ENCODE results near the gene SMIM12. TPM values are rescaled to one million over a fixed set of nuclear protein-coding genes. Genes with fewer than 3 reads are reported as not detected.

SMIM12 gene
- total RNA-seq, 2 donors from 2014 or later: 49.6 to 55.2 TPM

- H3K9ac ChIP-seq (ENCODE audit: low read depth in 2 of 2, low read length in 2 of 2): no peak overlapping the region
- H3K4me1 ChIP-seq: no peaks in the 10 kb centered on the region
- DNase-seq: no peak
- no peak overlapping the region for H3K27ac ChIP-seq
- TF ChIP-seq, protein P1, sequence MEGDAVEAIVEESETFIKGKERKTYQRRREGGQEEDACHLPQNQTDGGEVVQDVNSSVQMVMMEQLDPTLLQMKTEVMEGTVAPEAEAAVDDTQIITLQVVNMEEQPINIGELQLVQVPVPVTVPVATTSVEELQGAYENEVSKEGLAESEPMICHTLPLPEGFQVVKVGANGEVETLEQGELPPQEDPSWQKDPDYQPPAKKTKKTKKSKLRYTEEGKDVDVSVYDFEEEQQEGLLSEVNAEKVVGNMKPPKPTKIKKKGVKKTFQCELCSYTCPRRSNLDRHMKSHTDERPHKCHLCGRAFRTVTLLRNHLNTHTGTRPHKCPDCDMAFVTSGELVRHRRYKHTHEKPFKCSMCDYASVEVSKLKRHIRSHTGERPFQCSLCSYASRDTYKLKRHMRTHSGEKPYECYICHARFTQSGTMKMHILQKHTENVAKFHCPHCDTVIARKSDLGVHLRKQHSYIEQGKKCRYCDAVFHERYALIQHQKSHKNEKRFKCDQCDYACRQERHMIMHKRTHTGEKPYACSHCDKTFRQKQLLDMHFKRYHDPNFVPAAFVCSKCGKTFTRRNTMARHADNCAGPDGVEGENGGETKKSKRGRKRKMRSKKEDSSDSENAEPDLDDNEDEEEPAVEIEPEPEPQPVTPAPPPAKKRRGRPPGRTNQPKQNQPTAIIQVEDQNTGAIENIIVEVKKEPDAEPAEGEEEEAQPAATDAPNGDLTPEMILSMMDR (IDR thresholded peaks at IDR 0.05): no peak
- intact Hi-C loops (cut with DNase I): loop anchor here (2.0 kb wide), 1 partner anchor 65 kb away; no protein-coding TSS in a partner anchor
- H3K27me3 ChIP-seq: no peaks in the 10 kb centered on the region
- no peaks in the 10 kb centered on the region for H3K9me3 ChIP-seq
- H3K36me3 ChIP-seq: peaks cover 7% of the 10 kb centered on the region
- no peak overlapping the region for H3K4me3 ChIP-seq
These were observed 8.0 kb downstream of the SMIM12 start for GRCh38 chr1:34851431-34852105.

- Histone ChIP-seq H3K4me1 (no peaks in the 10 kb centered on the region), H3K27ac (no peak overlapping the region), H3K4me3 (no peak overlapping the region), H3K9me3 (no peaks in the 10 kb centered on the region), H3K27me3 (no peaks in the 10 kb centered on the region), H3K9ac (ENCODE audit: low read depth in 2 of 2, low read length in 2 of 2) (no peak overlapping the region), H3K36me3 (peaks cover 3% of the 10 kb centered on the region)
- no peak for DNase-seq
- intact Hi-C loops (cut with DNase I): no loop called here
- TF ChIP-seq, protein P1 (IDR thresholded peaks at IDR 0.05): no peak
These were observed 9.2 kb downstream of the SMIM12 start for GRCh38 chr1:34850382-34850781.

- Histone ChIP-seq H3K36me3 (no peaks in the 10 kb centered on the region), H3K4me3 (no peak overlapping the region), H3K27me3 (no peaks in the 10 kb centered on the region), H3K9ac (ENCODE audit: low read depth in 2 of 2, low read length in 2 of 2) (no peak overlapping the region), H3K27ac (no peak overlapping the region), H3K4me1 (no peaks in the 10 kb centered on the region), H3K9me3 (no peaks in the 10 kb centered on the region)
- no peak for DNase-seq
- intact Hi-C loops (cut with DNase I): no loop called here
- TF ChIP-seq, protein P1 (IDR thresholded peaks at IDR 0.05): no peak
These were observed 12.5 kb downstream of the SMIM12 start for GRCh38 chr1:34847094-34847493.

DNA sequence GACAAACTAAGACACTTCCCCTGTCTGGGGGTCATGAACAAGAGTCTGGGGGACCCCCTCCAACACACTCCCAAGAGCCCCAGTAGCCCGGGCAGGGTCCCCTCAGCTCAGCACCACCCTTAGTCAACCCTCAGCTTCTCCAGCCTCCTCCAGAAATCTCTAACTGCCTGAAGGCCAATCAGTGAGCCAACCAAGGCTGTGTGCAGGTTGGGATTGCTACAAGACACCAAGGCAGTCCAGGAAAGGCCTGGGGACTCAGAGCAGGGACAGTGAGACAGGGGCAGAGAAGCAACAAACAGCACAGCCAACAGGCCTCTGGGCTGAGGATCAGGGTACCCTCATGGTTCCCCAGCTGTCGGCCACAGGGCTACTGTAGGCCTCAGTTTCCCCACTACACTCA is 13.3 kb downstream of the SMIM12 start:
- Histone ChIP-seq H3K27ac (no peak overlapping the region), H3K9ac (ENCODE audit: low read depth in 2 of 2, low read length in 2 of 2) (no peak overlapping the region), H3K36me3 (no peaks in the 10 kb centered on the region), H3K4me1 (no peaks in the 10 kb centered on the region), H3K4me3 (no peak overlapping the region), H3K27me3 (no peaks in the 10 kb centered on the region), H3K9me3 (no peaks in the 10 kb centered on the region)
- no peak for DNase-seq
- intact Hi-C loops (cut with DNase I): no loop called here
- TF ChIP-seq, protein P1 (IDR thresholded peaks at IDR 0.05): no peak

GRCh38 chr1:34845131-34845901 is 14.2 kb downstream of the SMIM12 start:
- no peak overlapping the region for H3K27ac ChIP-seq

More at GRCh38 chr1:34845131-34845901, 14.2 kb downstream of the SMIM12 start:
- Histone ChIP-seq H3K9me3 (no peaks in the 10 kb centered on the region), H3K9ac (ENCODE audit: low read depth in 2 of 2, low read length in 2 of 2) (no peak overlapping the region), H3K4me1 (no peaks in the 10 kb centered on the region), H3K27me3 (no peaks in the 10 kb centered on the region), H3K36me3 (no peaks in the 10 kb centered on the region), H3K4me3 (no peak overlapping the region)
- DNase-seq: no peak
- TF ChIP-seq, protein P1 (IDR thresholded peaks at IDR 0.05): no peak
- intact Hi-C loops (cut with DNase I): no loop called here

Measured in colonic mucosa (tissue), 4 donors.